ENCODE measurements around the gene UST.

DNA sequence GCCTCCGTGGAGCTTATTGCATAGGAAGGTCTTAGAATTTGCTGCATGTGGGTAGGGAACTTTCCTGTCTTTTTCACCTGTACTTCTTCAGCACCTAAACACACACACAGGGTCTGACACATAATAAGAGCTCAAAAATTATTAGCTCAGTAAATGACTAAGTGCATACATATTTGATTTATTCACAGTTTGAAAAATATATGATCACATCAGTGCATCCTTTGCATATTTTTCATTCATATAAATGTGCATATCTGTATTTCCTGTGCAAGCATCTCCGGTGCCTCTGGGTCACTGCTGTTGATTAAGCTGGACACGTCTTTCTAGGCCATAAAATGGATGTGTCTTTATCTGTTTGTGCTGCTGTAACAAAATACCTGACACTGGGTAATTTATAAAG, 234.7 kb downstream of the UST start:
- TF ChIP-seq ARNT (IDR thresholded peaks at IDR 0.05), result no peak
- TF ChIP-seq SP1 (IDR thresholded peaks at IDR 0.05), result no peak
- no peak for TF ChIP-seq HDGF (IDR thresholded peaks at IDR 0.05; ENCODE audit: borderline replicate concordance)
- no peak for TF ChIP-seq BHLHE40 (IDR thresholded peaks at IDR 0.05; ENCODE audit: borderline replicate concordance)
- TF ChIP-seq FOXA1 (IDR thresholded peaks at IDR 0.05), result no peak
- TF ChIP-seq SUZ12 (IDR thresholded peaks at IDR 0.05), result no peak
